Fibroblast of skin of scalp (primary cell): Measurements from ENCODE around the gene BMPR2.
A peak's percentile ranks its signal among the peaks of the same experiment; 100 is the strongest.
"Not testable (repeated sequence)": the region's sequence is repeated elsewhere in the genome, so short reads cannot be mapped to it uniquely, and the experiment has no call there.

Experiments
- DNase-seq: peaks from one replicate; pipeline ENCODE4 v3.0.0-alpha.2; 2013

The BMPR2 gene

DNA sequence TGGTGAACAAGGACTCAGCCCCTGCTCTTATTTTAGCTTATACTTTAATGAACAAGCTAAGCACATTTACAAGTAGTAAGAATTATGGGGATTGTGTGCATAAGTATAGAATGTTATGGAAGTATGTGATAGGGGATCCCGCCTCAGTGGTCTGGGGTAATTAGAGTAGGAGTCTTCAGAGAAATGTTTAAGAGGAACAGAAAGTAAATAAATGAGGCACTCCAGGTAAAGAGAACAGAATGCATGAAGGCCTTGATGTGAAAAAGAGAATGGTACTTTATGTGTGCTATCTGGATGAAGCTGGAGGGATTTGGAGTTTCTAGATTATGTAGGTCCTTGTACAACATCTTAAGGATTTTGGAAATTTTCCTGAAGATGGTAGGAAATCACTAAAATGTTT lies 76.6 kb downstream of the BMPR2 start:
- no peak for DNase-seq

DNA sequence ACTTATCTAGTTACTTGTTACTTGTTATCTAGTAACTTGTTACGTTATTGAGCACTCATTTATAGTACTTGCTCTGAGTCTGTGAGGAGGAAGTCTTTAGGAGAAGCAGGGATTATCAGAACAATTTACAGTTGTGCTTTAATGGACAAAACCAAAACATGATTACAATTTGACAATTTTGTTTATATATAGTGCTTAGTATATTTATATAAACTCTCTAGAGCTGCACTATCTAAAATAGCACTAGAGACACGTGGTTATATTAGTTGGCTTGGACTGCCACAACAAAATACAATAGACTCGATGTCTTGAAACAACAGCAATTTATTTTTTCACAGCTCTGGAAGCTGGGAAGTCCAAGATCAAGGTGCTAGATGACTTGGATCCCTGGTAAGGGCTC lies 78.4 kb downstream of the BMPR2 start:
- no peak for DNase-seq

DNA sequence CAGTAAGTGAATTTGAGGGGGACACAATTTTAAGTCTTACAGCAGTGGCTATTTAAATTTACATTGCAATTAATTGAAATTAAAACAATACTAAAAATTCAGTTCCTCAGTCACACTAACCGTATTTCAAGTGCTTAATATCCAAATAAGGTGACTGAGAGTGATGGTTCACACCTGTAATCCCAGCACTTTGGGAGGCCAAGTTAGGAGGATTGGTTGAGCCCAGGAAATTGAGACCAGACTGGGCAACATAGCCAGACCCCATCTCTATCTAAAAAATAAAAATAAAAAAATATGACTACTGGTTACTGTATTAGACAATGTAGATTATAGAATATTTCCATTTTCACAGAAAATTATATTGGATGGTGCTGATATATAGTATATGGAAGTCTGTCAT lies 79.0 kb downstream of the BMPR2 start:
- DNase-seq, result no peak

- DNase-seq, result no peak
Observed at GRCh38 chr2:202460119-202460518, 84.0 kb downstream of the BMPR2 start.

- no peak for DNase-seq
Observed at GRCh38 chr2:202479090-202479489, 103.0 kb downstream of the BMPR2 start.

DNA sequence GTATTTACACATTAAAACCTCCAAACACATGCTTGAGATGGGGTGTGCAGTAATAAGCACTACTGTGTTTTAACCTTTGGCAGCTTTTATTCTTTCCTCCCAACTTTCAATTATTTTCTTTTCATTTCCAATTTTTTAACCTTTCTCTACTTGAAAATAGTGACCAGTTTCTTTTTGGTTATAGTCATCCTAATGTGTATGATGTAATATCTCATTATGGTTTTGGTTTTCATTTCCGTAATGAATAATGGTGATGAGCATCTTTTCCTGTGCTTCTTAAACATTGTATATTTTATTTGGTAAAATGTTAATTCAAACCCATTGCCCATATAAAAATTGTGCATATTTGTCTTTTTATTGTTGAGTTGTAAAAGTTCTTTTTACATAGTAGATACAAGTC lies 103.5 kb downstream of the BMPR2 start:
- no peak for DNase-seq

DNA sequence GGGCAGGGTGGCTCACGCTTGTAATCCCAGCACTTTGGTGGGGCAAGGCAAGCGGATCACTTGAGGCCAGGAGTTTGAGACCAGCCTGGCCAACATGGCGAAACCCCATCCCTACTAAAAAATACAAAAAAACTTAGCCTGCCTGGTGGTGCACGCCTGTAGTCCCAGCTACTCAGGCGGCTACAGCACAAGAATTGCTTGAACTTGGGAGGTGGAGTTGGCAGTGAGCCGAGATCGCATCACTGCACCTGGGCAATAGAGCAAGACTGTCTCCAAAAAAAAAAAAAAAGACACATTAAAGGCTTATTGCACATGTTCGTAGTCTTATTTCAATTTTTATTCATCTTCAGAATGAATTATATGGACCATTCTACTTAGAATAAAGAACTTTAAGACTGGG lies 110.2 kb downstream of the BMPR2 start:
- no peak for DNase-seq

DNA sequence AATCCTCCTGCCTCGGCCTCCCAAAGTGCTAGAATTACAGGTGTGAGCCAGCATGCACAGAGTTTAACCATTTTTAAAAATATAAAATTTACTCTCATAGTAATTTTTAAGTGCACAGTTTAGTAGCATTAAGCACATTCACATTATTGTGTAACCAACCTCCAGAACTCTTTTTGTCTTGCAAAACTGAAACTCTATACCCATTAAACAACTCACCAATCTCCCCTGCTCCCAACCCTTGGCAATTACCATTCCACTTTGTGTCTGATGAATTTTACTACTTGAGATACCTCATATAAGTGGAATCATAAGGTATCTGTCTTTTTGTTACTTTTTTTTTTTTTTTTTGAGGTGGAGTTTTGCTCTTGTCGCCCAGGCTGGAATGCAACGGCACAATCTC lies 112.5 kb downstream of the BMPR2 start:
- no peak for DNase-seq

GRCh38 chr2:202490479-202490878 lies 114.4 kb downstream of the BMPR2 start:
- no peak for DNase-seq

- DNase-seq, result no peak
Observed at GRCh38 chr2:202491514-202491913, 115.4 kb downstream of the BMPR2 start.

- peak; percentile 56 for DNase-seq
Observed at GRCh38 chr2:202494300-202495229, 118.4 kb downstream of the BMPR2 start.

- DNase-seq, result no peak
Observed at GRCh38 chr2:202495230-202495604, 119.1 kb downstream of the BMPR2 start.

- not testable (repeated sequence) for DNase-seq
Observed at GRCh38 chr2:202496835-202497472, 120.8 kb downstream of the BMPR2 start.

- DNase-seq, result not testable (repeated sequence)
Observed at GRCh38 chr2:202497473-202497866, 121.3 kb downstream of the BMPR2 start.

DNA sequence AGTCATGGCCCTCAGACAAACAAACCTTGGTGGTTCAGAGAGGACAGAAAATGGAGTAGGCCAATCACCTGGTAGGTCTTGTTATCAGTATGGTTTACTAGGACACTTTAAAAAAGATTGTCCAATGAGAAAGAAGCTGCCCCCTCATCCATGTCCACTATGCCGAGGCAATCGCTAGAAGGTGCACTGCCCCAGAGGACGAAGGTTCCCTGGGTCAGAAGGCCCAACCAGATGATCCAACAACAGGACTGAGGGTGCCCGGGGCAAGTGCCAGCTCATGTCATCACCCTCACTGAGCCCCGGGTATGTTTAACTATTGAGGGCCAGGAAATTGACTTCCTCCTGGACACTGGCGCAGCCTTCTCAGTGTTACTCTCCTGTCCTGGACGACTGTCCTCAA lies 123.7 kb downstream of the BMPR2 start:
- DNase-seq, result not testable (repeated sequence)

- not testable (repeated sequence) for DNase-seq
Observed at GRCh38 chr2:202503276-202503675, 127.1 kb downstream of the BMPR2 start.

DNA sequence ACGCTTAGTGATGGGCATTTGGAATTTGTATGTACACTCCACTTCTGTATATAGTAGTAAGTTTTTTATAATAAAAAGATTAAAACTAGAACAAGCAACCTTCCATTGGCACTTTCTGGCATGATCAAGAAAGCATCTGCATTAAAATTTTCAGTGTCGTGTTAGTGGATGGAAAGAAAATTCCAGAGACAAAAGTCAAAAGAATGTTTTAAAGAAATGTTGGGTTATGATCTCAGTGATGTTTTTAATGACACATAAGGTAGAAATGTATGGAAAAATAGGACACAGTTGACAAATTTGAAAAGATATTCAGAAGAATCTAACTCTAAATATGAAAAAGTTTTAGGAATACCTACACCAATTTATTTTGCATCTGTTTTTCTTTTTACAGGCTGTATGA lies 132.6 kb downstream of the BMPR2 start:
- peak; percentile 71 for DNase-seq

- peak; percentile 13 for DNase-seq
Observed at GRCh38 chr2:202510911-202511310, 134.8 kb downstream of the BMPR2 start.

DNA sequence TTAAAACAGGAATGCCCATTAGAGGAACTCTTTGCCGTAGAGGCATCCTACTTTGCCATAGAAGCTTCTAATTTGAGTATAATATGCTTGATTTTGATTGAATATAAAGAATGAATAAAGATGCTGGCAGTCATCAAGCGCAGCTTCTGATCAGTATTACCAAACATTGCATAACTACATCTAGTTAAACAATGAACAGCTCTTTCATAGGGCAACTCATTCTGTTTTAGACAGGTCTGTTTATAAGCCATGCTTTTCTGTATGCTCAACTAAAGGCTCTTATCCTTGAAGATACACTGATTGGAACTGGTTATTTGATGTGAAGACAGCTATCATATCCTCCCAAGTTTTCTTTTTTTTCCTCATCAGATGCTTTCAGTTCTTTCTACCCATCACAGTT lies 136.0 kb downstream of the BMPR2 start:
- DNase-seq, result no peak

DNA sequence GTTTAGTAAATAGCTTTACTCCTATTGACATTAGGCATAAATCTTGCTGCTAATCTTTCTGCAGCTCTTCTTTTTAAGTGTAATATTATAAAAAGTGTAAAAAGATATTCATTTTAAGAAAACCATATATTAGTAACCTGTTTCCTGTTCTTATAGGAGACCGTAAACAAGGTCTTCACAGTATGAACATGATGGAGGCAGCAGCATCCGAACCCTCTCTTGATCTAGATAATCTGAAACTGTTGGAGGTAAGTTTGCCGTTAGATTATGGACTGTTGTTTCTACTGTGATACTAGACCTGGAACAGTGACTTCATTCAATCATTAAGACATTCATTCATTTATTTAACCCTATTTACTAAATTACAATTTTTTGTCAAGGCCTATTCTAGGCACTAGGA lies 138.6 kb downstream of the BMPR2 start:
- no peak for DNase-seq

GRCh38 chr2:202519453-202519852 lies 143.3 kb downstream of the BMPR2 start:
- no peak for DNase-seq

DNA sequence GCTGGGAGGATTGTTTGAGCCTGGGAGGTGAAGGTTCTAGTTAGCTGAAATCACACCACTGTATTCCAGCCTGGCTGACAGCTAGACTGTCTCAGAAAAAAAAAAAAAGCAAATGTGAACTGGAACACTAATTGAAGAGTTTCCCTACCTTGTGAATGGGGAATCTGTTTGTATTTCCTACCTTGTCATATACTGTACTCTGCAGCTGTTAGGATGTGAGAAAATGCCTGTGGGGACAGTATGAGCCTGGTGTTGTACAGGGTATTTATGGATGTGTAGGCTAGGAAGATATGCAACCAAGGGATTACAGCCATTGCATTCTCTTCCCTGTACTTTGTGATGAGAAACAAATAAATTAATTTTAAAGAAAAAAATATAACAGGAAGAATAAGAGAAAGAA lies 145.3 kb downstream of the BMPR2 start:
- DNase-seq, result no peak

- DNase-seq, result peak; percentile 69
Observed at GRCh38 chr2:202529389-202529788, 153.3 kb downstream of the BMPR2 start.

DNA sequence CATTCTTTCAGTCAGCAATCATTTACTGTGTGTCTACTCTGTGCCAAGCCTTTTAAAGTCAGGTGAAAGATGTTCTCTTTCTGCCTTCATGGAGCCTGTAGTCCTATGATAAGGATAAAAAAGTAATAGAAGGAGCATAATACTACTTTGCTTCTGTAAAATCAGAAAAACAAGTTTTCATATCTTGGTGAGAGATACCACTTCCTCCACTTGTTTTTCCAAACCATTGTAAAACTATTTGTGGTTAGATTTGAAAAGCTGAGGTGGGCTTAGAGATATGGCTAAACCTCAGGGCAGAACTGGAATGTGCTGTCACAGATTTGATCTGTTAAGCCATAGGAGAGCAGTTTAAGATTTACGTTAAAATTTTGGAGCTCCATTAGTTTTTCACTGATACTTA lies 153.9 kb downstream of the BMPR2 start:
- no peak for DNase-seq
